Skeletal muscle cell (primary cell): ENCODE measurements around the gene ARNT2.

Experiments
- DNase-seq: peaks from one replicate; pipeline ENCODE4 v3.0.0-alpha.2; 2010; ENCODE audit warnings: low read depth
- H3K4me3 ChIP-seq: 2 replicates; pipeline ENCODE4 v1.5.1; 2011; ENCODE audit warnings: low read depth, mild to moderate bottlenecking, control low read depth, low read length, moderate library complexity

Gene ARNT2

GRCh38 chr15:80404761-80405553 is 775 bp downstream of the ARNT2 start:
- no peak for DNase-seq
- peak overlapping the region; percentile 50 for H3K4me3 ChIP-seq

- no peak for DNase-seq
- H3K4me3 ChIP-seq = no peak overlapping the region
Observed at GRCh38 chr15:80405554-80405850, 1.3 kb downstream of the ARNT2 start.

GRCh38 chr15:80405970-80406369 is 1.8 kb downstream of the ARNT2 start:
- no peak overlapping the region for H3K4me3 ChIP-seq
- DNase-seq = no peak

- no peak overlapping the region for H3K4me3 ChIP-seq
- DNase-seq = no peak
Observed at GRCh38 chr15:80411788-80412288, 7.7 kb downstream of the ARNT2 start.

GRCh38 chr15:80414546-80415357 is 10.6 kb downstream of the ARNT2 start:
- no peak overlapping the region for H3K4me3 ChIP-seq
- no peak for DNase-seq

GRCh38 chr15:80415358-80415670 is 11.1 kb downstream of the ARNT2 start:
- H3K4me3 ChIP-seq = no peak overlapping the region
- no peak for DNase-seq

- no peak overlapping the region for H3K4me3 ChIP-seq
- DNase-seq = no peak
Observed at GRCh38 chr15:80416702-80417101, 12.5 kb downstream of the ARNT2 start.

- DNase-seq = no peak
- H3K4me3 ChIP-seq = no peak overlapping the region
Observed at GRCh38 chr15:80418892-80419537, 14.8 kb downstream of the ARNT2 start.

GRCh38 chr15:80419546-80419945 is 15.4 kb downstream of the ARNT2 start:
- no peak overlapping the region for H3K4me3 ChIP-seq
- DNase-seq = no peak

- H3K4me3 ChIP-seq = no peak overlapping the region
- DNase-seq = no peak
Observed at GRCh38 chr15:80420658-80421057, 16.5 kb downstream of the ARNT2 start.

GRCh38 chr15:80423215-80423614 is 19.0 kb downstream of the ARNT2 start:
- DNase-seq = no peak
- no peak overlapping the region for H3K4me3 ChIP-seq

- no peak for DNase-seq
- no peak overlapping the region for H3K4me3 ChIP-seq
Observed at GRCh38 chr15:80424381-80424780, 20.2 kb downstream of the ARNT2 start.

GRCh38 chr15:80426316-80426715 is 22.1 kb downstream of the ARNT2 start:
- no peak for DNase-seq
- no peak overlapping the region for H3K4me3 ChIP-seq

GRCh38 chr15:80429964-80430363 is 25.8 kb downstream of the ARNT2 start:
- H3K4me3 ChIP-seq = no peak overlapping the region
- DNase-seq = no peak

- H3K4me3 ChIP-seq = no peak overlapping the region
- no peak for DNase-seq
Observed at GRCh38 chr15:80431635-80432344, 27.6 kb downstream of the ARNT2 start.

- DNase-seq = no peak
- no peak overlapping the region for H3K4me3 ChIP-seq
Observed at GRCh38 chr15:80432345-80432702, 28.1 kb downstream of the ARNT2 start.

- H3K4me3 ChIP-seq = no peak overlapping the region
- DNase-seq = no peak
Observed at GRCh38 chr15:80433836-80434235, 29.7 kb downstream of the ARNT2 start.

GRCh38 chr15:80434926-80435720 is 30.9 kb downstream of the ARNT2 start:
- H3K4me3 ChIP-seq = no peak overlapping the region
- DNase-seq = no peak
